Measurements from ENCODE around the gene TPRA1.
"Not testable (repeated sequence)": the region's sequence is repeated elsewhere in the genome, so short reads cannot be mapped to it uniquely, and the experiment has no call there.

Gene TPRA1

GRCh38 chr3:127615631-127616305 is 25.2 kb upstream of the TPRA1 start:
- DNase-seq: no peak

GRCh38 chr3:127614928-127615589 is 24.5 kb upstream of the TPRA1 start:
- no peak for DNase-seq

DNA sequence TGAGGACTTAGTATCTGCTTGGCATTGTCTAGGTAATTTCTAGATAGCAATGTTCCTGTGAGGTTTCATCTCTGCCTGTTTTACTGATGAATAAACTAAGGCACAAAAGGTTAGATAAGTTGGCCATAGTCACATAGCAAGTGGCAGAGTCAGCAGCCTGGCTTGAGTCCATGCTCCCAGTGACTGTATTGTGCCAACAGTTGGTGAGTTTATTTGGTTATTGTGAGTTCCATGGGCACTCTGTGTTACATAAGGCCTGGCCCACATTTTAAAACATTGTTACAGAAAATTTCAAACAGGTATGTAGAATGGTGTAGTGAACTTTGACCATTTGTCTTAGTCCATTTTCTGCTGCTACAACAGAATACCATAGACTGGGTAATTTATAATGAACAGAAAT is 22.9 kb upstream of the TPRA1 start:
- no peak for DNase-seq

GRCh38 chr3:127612966-127613365 is 22.4 kb upstream of the TPRA1 start:
- no peak for DNase-seq

DNA sequence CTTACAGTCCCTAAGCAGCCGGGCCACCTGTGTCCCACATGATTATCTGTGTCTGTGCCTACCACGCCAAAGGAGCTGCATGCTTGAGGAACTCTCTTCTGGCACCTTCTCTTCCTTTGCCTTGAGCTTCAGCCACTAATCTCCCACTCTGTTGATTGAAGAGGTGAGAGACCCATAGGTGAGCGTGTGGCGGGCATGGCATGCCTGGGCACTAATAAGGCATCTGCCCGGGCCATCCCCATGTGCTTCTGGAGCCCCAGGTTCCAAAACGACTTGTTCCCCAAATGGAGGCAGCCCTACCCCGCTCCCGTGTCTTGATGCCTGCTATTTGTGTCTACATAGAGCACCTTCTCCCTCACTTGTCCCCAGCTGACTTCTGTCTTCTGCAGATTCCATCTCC is 20.7 kb upstream of the TPRA1 start:
- DNase-seq: no peak

GRCh38 chr3:127610105-127610504 is 19.6 kb upstream of the TPRA1 start:
- DNase-seq: no peak

DNA sequence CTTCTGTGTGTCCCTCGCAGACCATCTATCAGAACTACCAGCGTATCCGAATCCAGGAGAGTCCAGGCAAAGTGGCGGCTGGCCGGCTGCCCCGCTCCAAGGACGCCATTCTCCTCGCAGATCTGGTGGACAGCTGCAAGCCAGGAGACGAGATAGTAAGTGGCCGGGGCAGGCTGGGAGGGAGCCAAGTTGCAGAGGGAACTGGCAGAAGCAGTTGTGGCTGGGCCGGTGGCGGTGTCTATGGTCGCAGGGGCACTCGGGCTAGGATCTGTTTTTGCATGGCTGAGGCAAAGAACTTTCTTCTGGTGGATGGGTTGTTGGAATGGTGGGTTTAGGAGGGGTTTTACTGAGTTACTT is 17.8 kb upstream of the TPRA1 start:
- no peak for DNase-seq

DNA sequence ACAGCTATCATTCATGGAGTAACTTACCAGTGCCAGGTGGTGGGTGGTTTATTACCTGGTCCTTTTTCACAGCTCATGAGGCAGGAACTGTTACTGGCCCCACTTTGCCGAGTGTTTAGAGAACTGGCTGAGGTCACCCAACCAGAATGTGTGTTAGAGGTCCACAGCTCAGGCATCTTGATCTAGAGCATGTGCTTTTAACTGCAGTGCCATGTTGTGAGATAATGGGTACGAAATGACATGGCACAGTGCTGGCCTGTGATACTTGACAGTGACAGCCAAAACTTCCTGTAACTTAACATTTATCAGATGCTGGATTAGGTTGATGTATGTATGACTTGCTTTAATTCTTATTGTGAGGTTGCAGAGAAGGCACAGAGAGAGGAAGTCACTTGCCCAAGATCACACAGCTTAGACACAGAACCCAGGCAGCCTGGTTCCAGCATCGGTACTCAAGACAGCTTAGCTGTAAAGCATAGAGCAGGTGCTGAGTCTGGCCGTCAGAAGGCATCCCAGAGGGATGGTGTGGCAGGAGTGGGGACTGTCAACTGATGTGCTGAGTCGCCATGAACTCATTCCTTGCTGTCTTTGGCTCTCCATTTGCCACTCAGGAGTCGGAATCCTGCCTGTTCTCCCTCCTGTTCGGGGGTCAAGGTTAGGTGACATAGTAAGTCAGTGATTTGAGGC is 17.3 kb upstream of the TPRA1 start:
- DNase-seq: no peak

DNA sequence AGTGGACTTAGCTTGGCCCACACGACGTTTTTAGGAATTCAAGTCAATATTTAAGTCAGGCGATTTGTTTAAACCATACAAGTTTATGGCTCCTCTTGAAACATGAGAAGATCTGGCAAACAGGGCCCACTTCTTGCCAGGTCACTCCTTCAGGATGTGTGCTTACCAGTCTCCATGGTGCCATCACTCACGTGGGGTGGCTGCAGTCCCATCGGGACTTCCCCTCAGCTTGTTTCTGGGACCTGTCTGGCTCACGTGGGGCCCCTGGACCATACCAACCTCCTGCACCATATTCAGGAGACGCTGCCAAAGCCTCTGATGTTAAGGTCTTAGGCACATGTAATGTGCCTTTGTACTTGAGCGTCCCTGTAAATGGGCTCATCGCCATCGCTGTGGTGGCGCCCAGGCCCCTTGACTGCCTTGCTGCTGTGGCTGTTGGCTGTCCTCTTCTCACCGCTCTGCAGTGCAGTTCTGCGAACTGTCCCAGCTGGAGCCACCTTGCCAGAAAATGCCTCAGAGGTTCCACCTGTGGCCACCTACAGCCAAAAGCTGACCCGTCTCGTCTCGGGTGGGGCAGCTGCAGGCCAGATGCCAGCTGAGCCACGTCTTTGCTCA is 16.6 kb upstream of the TPRA1 start:
- no peak for DNase-seq

GRCh38 chr3:127606086-127606805 is 15.7 kb upstream of the TPRA1 start:
- DNase-seq: no peak

- not testable (repeated sequence) for DNase-seq
Measured at GRCh38 chr3:127605547-127605946, 15.0 kb upstream of the TPRA1 start.

DNA sequence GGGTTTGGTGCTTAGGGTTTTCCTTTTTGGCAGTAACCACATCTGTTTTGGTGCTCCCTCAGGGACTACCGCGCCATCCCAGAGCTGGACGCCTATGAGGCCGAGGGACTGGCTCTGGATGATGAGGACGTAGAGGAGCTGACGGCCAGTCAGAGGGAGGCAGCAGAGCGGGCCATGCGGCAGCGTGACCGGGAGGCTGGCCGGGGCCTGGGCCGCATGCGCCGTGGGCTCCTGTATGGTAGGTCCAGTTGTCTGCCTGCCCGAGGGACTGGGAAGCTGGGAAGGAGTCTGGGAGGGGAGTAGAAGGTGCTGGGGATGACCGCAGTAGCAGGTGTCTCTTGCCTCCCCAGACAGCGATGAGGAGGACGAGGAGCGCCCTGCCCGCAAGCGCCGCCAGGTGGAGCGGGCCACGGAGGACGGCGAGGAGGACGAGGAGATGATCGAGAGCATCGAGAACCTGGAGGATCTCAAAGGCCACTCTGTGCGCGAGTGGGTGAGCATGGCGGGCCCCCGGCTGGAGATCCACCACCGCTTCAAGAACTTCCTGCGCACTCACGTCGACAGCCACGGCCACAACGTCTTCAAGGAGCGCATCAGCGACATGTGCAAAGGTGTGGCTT is 14.1 kb upstream of the TPRA1 start:
- DNase-seq: no peak

- DNase-seq: no peak
Measured at GRCh38 chr3:127604035-127604434, 13.5 kb upstream of the TPRA1 start.

DNA sequence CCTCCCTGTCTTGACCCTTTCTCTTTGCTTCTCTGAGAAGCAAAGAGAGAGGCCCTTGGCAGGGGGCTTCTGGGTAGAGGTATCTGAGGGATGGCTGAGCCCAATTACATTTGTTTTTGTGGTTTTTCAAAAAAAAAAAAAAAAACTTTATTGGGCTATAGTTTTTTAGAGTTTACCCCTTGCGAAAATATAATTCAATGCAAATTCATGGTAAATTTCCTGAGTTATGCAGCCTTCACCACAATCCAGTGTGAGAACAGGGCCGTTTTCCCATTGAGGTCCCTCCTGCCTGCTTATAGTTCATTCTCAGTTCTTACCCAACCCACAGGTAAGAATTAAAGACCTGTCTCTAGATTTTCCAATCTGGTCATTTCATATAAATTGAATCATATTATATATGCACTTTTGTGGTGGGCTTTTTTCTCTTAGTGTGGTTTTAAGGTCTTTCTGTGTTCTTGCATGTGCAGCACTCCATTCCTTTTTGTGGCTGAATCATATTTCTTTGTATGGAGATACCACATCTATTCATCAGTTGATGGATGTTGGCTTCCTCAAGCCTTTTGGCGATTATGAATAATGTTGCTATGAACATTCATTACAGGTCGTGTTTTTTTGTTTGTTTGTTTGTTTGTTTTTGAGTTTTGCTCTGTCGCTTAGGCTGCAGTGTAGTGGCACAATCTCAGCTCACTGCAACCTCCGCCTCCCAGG is 10.4 kb upstream of the TPRA1 start:
- no peak for DNase-seq

DNA sequence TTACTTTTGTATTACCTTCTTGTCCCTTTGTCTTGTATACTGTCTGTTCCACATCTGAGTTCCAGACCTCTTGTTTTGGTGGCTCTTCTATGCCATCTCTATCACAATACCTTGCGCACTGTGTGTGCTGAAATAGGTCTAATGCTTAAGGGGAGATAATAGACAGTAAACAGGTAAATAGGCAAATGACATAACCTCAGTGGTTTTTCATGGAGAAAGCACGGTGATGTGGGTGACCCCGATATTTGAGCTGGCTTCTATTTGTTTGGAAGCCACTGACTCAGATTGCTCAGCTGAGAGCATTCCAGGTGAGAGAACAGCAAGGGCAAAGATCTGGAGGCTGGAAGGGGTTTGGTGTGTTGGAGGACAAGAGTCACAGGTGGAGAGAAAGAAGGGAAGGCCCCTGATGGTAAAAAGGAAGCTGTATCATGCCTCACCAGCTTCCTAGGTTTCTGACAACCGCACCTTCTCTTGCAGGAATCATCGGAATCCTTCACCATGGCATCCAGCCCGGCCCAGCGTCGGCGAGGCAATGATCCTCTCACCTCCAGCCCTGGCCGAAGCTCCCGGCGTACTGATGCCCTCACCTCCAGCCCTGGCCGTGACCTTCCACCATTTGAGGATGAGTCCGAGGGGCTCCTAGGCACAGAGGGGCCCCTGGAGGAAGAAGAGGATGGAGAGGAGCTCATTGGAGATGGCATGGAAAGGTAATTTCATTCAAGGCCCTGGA is 8.5 kb upstream of the TPRA1 start:
- no peak for DNase-seq

DNA sequence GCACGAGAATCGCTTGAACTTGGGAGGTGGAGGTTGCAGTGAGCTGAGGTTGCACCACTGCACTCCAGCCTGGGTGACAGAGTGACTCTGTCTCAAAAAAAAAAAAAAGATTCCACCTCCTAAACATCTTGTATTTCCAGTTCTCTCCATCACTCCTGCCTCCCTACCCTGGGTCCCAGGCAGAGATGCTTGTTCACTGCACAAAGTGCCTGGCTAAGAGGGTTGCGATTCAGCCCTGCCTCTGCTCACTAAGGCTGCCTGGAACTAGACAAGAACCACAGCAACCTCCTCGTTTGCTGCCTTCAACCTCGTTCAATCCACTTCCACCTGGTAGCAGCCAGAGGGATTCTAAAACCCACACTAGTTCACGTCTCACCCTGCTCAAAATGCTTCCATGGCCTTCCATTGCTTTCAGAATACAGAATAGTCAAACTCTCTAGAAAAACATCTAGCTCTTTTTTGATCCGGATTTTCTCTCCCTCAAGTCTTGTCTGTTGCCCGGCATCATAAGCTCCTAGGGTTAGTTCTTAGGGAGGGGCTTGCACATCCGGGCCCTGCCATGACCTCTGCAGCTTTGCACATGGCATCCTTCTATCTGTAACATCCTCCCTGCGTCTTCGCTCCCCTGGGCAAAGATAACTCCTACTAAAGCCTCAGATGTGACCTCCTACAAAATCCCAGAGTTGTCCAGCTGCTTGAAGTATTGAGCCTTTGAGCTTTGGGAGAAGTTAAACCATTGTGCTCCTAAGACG is 6.7 kb upstream of the TPRA1 start:
- DNase-seq: no peak

DNA sequence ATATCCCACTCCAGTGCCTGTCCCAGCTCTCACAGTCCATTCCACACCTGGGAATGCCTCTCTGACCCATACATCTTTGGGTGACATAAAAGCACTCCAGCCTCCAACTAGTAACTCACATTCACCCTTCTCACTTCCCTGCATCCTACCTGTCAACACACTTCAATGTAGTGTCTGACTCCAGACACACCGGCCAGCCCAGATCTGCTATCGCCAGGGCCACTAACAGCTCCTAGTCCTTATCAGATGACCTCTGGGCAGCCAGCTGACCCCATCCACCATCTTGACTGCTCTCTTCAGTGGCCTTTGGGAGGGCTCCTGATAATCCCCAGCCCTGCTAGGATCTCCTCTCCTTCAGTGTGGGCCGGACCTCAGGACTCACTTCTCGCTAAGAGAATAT is 4.8 kb upstream of the TPRA1 start:
- no peak for DNase-seq

- DNase-seq: no peak
Measured at GRCh38 chr3:127593178-127593577, 2.6 kb upstream of the TPRA1 start.

GRCh38 chr3:127590282-127590592 is 296 bp downstream of the TPRA1 start:
- DNase-seq: no peak

DNA sequence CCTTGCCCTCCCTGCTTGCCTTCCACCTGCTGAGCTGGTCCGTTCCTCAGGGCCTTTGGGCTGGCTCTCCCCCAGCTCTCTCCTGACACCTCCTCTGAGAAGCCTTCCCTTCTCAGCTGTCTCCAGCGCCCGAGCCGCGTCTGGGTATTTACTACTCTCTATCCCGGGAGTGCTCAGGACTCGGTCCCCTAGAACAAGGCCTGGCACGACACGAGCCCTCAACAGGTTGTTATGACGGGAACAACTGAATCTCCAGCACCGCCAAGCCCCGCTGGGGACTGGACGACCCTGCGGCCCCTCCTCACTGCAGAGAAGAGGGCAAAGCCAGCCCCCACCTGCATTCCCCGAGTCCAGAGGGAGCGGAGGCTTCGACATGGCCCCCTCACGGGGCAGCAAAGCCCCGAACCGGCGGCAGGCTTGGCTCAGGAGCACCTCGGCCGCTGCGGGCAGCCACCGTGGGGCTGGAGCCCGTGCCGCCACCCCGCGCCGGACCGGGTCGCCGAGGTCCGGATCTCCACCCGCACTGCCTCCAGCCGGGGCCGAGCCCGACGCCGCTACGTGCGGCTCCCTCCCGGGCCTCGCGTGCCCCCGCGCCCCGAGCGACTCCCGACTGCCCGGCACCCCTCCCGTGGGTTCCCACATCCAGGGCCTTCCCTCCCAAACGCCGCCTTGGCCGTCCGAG is 792 bp downstream of the TPRA1 start:
- DNase-seq: no peak

Measured in NCI-H1436 (cell line).